ENCODE measurements around the gene DNAJC9.
"Not testable (repeated sequence)": the region's sequence is repeated elsewhere in the genome, so short reads cannot be mapped to it uniquely, and the experiment has no call there.

DNAJC9 gene, protein sequence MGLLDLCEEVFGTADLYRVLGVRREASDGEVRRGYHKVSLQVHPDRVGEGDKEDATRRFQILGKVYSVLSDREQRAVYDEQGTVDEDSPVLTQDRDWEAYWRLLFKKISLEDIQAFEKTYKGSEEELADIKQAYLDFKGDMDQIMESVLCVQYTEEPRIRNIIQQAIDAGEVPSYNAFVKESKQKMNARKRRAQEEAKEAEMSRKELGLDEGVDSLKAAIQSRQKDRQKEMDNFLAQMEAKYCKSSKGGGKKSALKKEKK

GRCh38 chr10:73246646-73247508 lies at the start of gene DNAJC9:
Gene DNAJC9 (minus strand): TSS chr10:73247255. CDS start chr10:73247189, 66 bp downstream.
- peak; percentile 98 for DNase-seq

DNA sequence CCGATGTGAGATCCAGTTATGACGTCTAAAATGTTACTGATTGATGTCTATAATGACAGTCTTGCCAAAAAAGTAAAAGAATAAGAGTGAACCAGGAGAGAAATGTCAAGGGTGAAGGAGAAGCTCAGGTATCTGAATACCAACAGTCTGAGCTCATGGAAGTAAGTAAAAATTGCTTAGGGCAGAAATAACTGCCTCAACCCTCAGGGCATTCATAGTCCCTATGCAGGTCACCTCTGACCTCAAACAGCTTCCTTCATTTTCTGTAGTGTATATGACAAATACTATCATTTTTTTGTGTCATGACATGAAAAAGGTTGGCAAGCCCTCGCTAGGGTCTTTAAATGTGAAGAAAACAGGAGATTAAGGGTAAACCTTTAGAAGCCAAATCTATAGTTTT lies 46.4 kb upstream of the DNAJC9 start:
- DNase-seq, result no peak

DNA sequence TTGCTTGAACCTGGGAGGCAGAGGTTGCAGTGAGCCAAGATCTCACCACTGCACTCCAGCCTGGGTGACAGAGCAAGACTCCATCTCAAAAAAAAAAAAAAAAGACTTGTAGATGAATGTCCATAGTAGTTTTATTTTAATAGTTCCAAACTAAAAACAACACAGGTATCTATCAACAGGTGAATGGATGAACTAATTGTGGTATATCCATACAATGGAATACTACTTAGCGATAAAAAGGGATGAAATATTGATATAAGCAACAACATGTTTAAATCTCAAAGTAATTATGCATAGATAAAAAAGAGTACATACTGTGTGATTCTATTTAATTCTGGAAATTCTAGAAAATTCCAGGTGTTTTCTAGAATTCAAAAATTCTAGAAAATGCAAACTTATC lies 42.9 kb upstream of the DNAJC9 start:
- no peak for DNase-seq

DNA sequence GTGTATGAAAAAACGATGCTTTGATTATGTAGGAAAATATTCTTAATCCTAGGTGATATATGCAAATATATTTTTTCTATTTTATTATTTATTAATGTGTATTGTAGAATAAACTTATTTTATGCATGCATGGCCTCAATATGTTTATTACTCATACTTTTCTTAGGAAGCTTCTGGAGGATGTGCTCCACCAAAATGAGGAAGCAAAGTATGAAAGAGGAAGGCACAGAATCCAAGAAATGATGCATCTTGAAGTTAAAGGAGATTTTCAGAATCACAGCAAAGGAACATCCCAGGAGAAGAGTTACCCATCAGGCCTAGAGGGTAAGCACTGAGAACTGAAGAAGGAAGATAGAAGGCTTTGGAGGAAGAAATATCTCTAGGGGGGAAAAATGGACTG lies 40.4 kb upstream of the DNAJC9 start:
- no peak for DNase-seq

DNA sequence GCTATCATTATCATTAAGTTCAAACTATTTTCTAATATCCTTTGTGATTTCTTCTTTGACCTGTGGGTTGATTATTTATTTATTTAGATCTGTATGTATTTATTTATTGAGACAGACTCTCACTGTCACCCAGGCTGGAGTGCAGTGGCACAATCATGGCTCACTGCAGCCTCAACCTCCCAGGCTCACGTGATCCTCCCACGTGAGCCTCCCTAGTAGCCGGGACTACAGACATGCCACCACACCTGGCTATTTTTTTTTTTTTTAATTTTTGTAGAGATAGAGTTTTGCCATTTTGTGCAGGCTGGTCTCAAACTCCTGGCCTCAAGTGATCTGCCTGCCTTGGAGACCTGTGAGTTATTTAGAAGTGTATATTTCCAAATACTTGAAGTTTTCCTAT lies 34.0 kb upstream of the DNAJC9 start:
- DNase-seq, result no peak

- no peak for DNase-seq
These were observed 17.4 kb upstream of the DNAJC9 start for GRCh38 chr10:73264423-73264822.

DNA sequence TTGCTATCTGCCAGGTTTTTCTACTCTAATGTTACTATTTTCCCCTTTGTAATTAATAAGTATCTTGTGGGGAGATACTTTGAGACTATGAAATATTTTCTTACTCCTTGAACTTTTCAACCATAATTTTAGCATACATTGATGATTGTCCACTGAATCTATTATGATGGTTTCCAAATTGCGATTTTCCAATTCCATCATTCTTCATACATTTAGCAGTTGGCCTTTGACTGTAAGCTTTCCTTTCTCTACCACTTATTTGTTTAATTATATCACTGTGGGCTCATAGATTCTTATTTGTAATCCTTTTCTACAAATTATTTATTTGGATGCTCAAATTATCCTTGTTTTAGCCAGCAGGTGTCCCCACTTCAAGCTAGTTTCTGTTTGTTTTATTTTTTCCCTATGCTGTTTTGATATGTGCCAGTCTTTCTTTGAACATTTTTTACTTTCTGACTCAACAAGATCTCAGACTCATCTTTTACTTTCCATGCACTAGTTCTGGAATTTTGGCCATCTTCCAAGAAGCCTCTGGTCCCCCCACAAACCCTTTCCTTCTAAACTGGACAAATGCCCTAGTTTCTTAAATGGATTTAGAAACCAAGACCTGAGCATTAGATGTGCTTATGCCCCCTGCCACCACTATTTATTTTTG lies 16.8 kb upstream of the DNAJC9 start:
- no peak for DNase-seq

- DNase-seq, result no peak
These were observed 16.0 kb upstream of the DNAJC9 start for GRCh38 chr10:73262880-73263555.

GRCh38 chr10:73262105-73262730 lies 15.2 kb upstream of the DNAJC9 start:
- DNase-seq, result no peak

DNA sequence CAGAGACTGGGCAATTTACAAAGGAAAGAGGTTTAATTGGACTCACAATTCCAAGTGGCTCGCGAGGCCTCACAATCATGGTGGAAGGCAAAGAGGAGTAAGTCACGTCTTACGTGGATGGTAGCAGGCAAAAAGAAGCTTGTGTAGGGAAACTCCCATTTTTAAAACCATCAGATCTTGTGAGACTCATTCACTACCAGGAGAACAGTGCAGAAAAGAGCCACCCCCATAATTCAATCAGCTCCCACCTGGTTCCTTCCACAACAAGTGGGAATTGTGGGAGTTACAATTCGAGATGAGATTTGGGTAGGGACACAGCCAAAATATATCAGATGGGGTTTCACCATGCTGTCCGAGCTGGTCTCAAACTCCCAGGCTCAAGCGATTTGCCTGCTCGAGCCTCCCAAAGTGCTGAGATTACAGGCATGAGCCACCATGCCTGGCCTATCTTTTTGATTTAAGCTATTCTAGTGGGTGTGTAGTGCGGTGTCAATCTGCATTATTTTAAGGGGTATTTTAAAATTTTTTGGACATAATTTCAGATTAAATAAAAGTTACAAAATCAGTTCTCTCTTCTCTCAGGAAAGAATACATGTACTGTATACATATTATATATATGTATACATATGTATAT lies 14.4 kb upstream of the DNAJC9 start:
- DNase-seq, result no peak

- not testable (repeated sequence) for DNase-seq
These were observed 11.6 kb upstream of the DNAJC9 start for GRCh38 chr10:73258612-73259011.

DNA sequence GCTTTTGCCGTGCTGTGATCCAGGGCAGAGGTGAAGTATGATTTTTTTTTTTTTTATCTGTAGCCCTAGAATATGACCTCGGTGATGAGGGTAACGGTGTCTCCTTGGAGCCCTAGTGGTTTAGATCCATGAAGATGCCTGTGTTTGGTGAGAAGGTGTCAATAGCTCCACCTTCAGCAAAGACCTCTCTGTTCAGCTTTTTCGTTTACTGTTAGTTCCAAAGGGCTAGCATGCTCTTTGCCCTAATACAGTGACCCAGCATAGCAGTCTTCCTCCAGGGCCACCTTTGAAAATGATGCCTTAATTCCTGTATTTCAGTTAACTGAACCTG lies 6.1 kb upstream of the DNAJC9 start:
- no peak for DNase-seq

DNA sequence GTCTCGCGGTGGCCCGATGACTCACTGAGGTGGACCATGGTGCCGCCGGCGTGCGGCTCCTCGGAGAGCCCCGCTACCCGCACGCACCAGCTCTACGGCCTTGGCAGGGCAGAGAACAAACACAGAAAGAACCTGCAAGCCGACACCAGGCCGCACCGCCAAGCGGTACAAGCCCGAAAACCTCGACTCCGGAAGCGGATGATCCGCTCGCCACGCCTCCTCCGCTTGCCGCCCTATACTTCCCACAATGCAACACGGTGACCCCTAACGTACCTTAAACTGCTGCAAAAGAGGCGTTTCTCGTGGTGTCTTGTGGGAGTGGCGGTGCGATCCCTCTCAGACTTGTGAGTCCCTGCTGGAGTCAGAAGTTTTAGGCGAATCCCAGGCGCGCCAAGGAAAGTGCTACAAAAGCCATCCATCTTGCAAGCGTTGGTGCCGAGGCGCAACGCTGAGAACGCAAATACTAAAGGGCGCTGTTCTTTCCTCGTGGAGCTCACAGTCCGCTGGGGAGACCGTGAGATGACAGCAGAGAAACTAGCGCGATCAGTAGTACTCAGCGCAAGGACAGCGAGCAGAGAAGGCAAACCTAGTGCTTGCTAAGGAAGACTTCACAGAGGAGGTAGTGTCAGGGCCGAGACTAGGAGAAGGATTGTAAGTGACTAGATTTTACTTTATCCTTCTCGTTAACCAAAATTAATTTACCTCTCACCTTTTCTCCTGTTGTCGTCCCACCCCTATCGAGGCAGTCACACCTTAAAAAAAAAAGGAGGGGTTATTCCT lies 5.6 kb upstream of the DNAJC9 start, which contains the start of gene MRPS16:
Gene MRPS16, minus strand, starts transcription at position 200 of the 780 bp plus-strand sequence. Its CDS starts 162 bp downstream, at position 38.
- DNase-seq, result peak; percentile 89

- DNase-seq, result peak; percentile 4
These were observed 4.8 kb upstream of the DNAJC9 start for GRCh38 chr10:73251683-73252444.

DNA sequence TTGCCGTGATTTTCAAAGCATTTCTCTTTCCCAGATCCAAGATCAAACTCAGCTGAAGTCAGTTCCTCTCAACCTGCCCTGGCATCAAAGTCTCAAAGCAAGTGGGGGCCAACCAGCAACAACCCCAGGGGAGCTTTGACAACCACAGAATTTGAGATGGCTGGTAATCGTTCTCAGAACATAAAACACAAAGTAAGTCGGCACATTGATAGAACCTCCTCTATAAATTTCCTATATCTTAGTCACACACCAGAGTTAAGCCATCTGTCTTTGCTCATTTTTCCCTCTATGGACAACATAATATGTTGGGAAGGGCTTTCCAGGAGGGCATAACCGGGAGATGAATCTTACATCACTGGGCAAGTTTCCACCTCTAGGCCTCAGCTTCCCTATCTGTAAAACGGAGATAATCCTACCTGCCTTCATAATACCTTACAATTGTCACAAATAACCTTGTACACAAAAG lies 1.2 kb upstream of the DNAJC9 start:
- no peak for DNase-seq

DNA sequence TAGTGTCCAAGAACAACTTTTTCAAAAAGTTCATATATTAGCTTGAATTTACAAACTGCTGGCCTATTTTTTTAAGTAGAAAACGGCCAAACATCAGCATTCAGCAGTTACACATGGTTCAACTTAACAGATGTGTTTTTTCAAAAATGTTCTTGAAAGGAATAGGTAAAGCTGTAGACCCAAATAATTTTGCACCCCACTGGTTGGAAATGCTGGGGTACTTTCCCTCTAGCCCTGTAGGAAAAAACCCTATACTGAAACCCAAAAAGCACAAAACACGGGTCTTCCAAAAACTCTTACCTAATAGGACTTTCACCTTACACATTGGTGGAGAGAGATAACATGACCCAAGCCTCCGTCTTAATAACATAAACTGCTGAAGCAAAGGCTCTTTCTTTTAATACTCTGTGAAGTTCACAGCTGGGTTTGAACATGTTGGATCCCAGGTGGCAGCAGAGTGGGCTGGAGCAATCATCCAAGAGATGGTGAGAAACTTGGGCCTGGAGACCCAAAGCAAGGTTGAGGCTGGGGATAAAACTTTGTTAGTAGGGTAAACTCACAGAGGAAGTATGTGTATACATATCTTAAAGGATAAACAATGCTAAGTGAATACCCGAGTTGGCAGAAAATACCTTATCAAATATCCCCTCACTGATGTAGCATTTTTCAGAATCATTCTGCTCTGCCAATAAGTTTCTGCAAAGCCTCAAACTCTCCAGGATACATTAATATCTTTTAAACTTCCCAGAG lies 629 bp upstream of the DNAJC9 start:
- DNase-seq, result no peak

- DNase-seq, result no peak
These were observed 771 bp downstream of the DNAJC9 start for GRCh38 chr10:73246322-73246645.

GRCh38 chr10:73244866-73245477 lies 2.1 kb downstream of the DNAJC9 start:
- DNase-seq, result no peak

DNA sequence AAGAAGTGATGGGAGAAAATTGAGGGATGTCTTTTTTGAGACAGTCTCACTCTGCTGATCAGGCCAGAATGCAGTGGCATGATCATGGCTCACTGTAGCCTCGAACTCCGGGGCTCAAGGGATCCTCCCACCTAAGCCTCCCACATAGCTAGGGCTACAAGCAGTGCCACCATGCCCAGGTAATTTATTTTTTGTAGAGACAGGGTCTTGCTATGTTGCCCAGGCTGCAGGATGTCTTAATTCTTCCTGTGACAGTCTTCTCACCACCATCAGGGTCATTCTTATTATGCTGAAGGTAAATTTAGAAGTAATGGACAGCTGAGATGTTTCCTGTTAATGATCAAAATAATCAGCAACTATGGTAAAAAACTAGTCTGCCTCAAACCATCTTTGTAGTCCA lies 7.1 kb downstream of the DNAJC9 start:
- no peak for DNase-seq
